ENCODE data around the gene SPAG16.

The SPAG16 gene

DNA sequence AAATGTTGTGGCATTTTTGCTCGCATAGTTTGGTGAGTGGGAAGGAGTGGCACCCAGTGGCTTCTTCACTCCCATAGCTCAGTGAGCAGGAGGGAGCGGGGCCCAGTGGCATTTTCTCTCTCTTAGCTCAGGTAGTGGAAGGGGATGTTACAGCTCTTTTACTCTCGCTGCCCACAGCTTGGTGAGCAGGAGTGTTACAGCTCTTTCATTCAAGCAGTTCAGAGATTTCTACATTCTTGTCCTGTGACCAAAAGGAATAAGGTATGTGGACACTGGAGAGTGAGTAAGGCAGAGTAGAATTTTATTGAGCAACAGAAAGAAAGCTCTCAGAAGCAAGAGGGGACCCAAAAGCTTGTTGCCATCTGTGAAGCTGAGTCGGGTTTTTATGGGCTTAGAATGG is 192.4 kb downstream of the SPAG16 start:
- DNase-seq (ENCODE audit: low read depth), result no peak
- H3K4me3 ChIP-seq (ENCODE audit: low read depth, low read length), result no peak overlapping the region
- TF ChIP-seq, protein P1, sequence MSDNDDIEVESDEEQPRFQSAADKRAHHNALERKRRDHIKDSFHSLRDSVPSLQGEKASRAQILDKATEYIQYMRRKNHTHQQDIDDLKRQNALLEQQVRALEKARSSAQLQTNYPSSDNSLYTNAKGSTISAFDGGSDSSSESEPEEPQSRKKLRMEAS (IDR thresholded peaks at IDR 0.05; ENCODE audit: low read depth, low read length), result no peak
- TF ChIP-seq MYC (IDR thresholded peaks at IDR 0.05; ENCODE audit: low read depth, low read length), result no peak
- no peak for TF ChIP-seq POLR2A (IDR thresholded peaks at IDR 0.05; ENCODE audit: extremely low read depth, insufficient read length)

DNA sequence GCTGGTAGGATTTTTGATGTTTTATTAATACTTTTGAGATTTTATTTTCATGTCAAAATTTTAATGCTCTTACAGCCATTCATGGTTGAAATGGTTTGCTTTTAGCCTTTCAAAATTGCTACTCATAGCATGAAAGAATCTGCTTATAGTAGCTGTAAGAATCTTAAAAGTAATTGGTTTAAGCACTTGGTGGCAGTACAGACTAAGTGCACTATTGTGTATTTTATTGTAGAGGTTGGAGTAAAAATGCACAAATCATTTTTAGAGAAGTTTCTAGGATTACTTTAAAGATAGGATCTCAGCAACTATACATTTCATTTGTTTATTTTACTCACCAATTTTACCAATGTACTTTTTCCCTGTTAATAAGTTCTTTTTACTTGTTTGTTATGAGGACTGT is 205.8 kb downstream of the SPAG16 start:
- DNase-seq (ENCODE audit: low read depth), result no peak

DNA sequence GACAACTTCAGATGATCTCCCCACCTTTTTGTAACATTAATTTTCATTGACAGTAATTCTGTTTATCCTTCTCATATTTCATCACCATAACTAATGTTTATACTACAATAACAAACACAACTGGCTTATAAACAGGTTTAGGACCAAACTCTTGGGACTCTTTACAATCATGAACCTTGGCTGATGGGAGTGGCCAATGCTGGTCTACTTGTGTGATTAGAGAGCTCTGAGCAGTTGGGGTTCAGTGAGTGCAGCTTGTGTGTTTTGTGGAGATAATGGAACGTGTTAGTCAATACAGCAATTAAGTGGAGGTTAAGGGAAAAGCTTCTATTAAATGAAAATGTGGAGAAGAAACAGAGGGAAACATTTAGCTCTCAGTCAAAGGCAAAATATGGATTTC is 207.1 kb downstream of the SPAG16 start:
- no peak for DNase-seq (ENCODE audit: low read depth)
- TF ChIP-seq, protein P2, sequence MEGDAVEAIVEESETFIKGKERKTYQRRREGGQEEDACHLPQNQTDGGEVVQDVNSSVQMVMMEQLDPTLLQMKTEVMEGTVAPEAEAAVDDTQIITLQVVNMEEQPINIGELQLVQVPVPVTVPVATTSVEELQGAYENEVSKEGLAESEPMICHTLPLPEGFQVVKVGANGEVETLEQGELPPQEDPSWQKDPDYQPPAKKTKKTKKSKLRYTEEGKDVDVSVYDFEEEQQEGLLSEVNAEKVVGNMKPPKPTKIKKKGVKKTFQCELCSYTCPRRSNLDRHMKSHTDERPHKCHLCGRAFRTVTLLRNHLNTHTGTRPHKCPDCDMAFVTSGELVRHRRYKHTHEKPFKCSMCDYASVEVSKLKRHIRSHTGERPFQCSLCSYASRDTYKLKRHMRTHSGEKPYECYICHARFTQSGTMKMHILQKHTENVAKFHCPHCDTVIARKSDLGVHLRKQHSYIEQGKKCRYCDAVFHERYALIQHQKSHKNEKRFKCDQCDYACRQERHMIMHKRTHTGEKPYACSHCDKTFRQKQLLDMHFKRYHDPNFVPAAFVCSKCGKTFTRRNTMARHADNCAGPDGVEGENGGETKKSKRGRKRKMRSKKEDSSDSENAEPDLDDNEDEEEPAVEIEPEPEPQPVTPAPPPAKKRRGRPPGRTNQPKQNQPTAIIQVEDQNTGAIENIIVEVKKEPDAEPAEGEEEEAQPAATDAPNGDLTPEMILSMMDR (IDR thresholded peaks at IDR 0.05; ENCODE audit: low read depth, low read length), result no peak
- TF ChIP-seq, protein P1 (IDR thresholded peaks at IDR 0.05; ENCODE audit: low read depth, low read length), result no peak
- TF ChIP-seq MYC (IDR thresholded peaks at IDR 0.05; ENCODE audit: low read depth, low read length) (no peak), POLR2A (IDR thresholded peaks at IDR 0.05; ENCODE audit: extremely low read depth, insufficient read length) (no peak)
- no peak overlapping the region for H3K4me3 ChIP-seq (ENCODE audit: low read depth, low read length)

More for the DNA sequence above, 205.8 kb downstream of the SPAG16 start:
- H3K4me3 ChIP-seq (ENCODE audit: low read depth, low read length), result no peak overlapping the region
- TF ChIP-seq, protein P2 (IDR thresholded peaks at IDR 0.05; ENCODE audit: low read depth, low read length), result no peak
- TF ChIP-seq MYC (IDR thresholded peaks at IDR 0.05; ENCODE audit: low read depth, low read length) (no peak), POLR2A (IDR thresholded peaks at IDR 0.05; ENCODE audit: extremely low read depth, insufficient read length) (no peak)
- TF ChIP-seq, protein P1 (IDR thresholded peaks at IDR 0.05; ENCODE audit: low read depth, low read length), result no peak

DNA sequence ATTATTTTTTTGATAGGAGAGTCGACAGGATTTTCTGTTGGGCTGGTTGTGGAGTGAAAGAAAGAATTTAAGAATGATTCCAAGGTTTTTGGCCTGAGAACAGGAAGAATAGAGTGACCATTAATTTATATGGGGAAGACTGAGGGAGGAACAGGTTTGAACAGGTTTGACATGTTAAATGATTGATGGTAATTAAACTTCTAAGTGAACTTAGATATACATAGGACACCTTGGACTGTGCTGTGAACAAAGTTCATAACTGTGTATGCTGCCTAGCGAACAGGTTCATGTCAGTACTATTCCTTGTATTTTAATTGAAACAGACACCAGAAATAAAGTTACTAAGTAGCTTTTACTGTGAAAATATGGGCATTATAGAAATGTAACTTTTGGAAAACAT is 212.0 kb downstream of the SPAG16 start:
- no peak for DNase-seq (ENCODE audit: low read depth)
- H3K4me3 ChIP-seq (ENCODE audit: low read depth, low read length), result no peak overlapping the region
- TF ChIP-seq POLR2A (IDR thresholded peaks at IDR 0.05; ENCODE audit: extremely low read depth, insufficient read length) (no peak), MYC (IDR thresholded peaks at IDR 0.05; ENCODE audit: low read depth, low read length) (no peak)
- TF ChIP-seq, protein P2 (IDR thresholded peaks at IDR 0.05; ENCODE audit: low read depth, low read length), result no peak
- TF ChIP-seq, protein P1 (IDR thresholded peaks at IDR 0.05; ENCODE audit: low read depth, low read length), result no peak

DNA sequence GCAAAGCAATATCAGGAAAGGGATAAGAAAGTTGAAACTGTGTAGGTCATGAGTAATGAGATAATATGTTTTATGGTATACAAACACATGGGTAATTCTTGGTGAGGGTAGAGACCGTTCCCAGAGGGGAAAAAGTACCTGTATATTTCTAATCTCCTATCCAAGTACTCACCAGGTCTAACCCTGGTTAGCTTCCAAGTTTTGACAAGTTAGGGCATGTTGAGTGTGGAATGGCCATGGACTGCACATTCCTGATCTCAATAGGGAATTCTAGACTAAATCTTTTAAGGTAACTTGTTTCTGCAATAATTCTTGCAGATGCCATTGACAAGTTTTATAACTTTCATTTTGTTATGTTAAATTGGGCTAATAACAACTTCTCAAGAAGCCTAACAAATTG is 216.6 kb downstream of the SPAG16 start:
- no peak overlapping the region for H3K4me3 ChIP-seq (ENCODE audit: low read depth, low read length)
- TF ChIP-seq MYC (IDR thresholded peaks at IDR 0.05; ENCODE audit: low read depth, low read length) (no peak), POLR2A (IDR thresholded peaks at IDR 0.05; ENCODE audit: extremely low read depth, insufficient read length) (no peak)
- TF ChIP-seq, protein P2 (IDR thresholded peaks at IDR 0.05; ENCODE audit: low read depth, low read length), result no peak
- TF ChIP-seq, protein P1 (IDR thresholded peaks at IDR 0.05; ENCODE audit: low read depth, low read length), result no peak
- no peak for DNase-seq (ENCODE audit: low read depth)

DNA sequence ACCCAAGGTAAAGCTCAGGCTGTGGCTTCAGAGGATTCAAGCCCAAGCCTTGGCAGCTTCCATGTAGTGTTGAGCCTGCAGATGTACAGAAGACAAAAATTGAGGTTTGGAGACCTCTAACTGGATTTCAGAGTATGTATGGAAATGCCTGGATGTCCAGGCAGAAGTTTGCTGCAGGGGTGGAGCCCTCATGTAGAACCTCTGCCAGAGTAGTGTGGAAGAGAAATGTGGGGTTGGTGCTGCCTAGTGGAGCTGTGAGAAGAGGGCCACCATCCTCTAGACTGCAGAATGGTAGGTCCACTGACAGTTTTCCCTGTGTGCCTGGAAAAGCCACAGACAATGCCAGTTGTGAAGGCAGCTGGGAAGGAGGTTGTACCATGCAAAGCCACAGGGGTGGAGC is 239.9 kb downstream of the SPAG16 start:
- TF ChIP-seq POLR2A (IDR thresholded peaks at IDR 0.05; ENCODE audit: extremely low read depth, insufficient read length), result no peak
- TF ChIP-seq, protein P1 (IDR thresholded peaks at IDR 0.05; ENCODE audit: low read depth, low read length), result no peak
- TF ChIP-seq MYC (IDR thresholded peaks at IDR 0.05; ENCODE audit: low read depth, low read length), result no peak
- TF ChIP-seq, protein P2 (IDR thresholded peaks at IDR 0.05; ENCODE audit: low read depth, low read length), result no peak
- DNase-seq (ENCODE audit: low read depth), result no peak
- H3K4me3 ChIP-seq (ENCODE audit: low read depth, low read length), result no peak overlapping the region

All from NB4 (cell line).